Occipital lobe (tissue), 3 donors: ENCODE results near the gene CASP8AP2. TPM values are rescaled to one million over a fixed set of nuclear protein-coding genes. Genes with fewer than 3 reads are reported as not detected.
"Not testable (repeated sequence)": the region's sequence is repeated elsewhere in the genome, so short reads cannot be mapped to it uniquely, and the experiment has no call there.

Experiments
- DNase-seq: peaks from one replicate; lab custom pipeline; 2025; lab: John Stamatoyannopoulos, UW
- small RNA-seq: library from RNA; depleted of rRNA; stranded (forward); fragments of <200 nt; gene quantifications from one replicate; pipeline ENCODE3, GENCODE V24; 2014
- total RNA-seq: library from RNA; depleted of rRNA; stranded (reverse); fragments of >200 nt; gene quantifications from one replicate; pipeline ENCODE4 v1.2.3, GENCODE V29; 2014

Gene CASP8AP2
- total RNA-seq, 1 donor from 2014 or later = 55.4 TPM

DNA sequence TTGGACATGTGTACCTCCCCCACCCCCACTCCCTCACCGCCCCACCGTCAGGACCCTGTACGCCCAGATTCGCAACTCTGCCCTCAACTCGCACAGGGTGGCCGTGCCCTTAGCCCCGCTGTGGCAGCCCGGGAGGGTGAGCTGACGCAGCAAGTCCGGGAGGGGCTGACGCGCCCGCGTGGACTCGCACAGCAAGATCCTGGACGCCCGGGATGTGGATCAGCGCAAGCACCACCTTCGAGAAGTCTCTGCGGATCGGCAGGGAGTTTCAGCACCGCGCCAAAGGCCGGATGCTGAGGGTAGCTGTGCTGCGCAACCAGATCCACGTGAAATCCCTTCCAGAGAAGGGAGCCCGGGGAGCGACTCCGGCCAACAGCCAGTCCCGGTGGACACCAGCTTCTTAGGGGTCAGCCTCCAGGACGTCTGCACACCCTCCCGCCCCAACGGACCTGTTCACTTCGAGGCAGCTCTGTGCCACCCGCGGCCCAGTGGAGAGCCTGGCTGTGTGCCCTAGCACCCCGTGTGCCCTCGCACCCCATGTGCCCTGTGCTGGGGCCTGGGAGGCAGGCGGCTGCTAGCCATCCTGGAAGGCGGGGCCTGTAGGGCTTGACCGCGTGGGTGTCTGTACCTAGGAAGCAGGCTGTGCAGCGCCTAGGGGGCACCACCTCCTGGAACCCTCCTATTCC lies 57.9 kb downstream of the CASP8AP2 start:
- no peak for DNase-seq

DNA sequence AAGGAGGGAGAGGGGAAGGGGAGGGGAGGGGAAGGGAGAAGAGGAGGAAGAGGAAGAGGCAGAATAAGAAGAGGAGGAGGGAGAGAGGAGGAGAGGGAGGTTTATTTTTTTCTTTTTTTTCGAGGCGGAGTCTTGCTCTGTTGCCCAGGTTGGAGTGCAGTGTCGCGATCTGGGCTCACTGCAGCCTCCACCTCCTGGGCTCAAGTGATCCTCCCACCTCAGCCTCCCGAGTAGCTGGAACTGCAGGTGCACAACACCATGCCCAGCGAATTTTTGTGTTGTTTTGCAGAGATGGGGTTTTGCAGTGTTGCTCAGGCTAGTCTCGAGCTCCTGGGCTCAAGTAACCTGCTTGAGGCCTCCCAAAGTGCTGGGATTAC lies 58.4 kb downstream of the CASP8AP2 start:
- DNase-seq = no peak

DNA sequence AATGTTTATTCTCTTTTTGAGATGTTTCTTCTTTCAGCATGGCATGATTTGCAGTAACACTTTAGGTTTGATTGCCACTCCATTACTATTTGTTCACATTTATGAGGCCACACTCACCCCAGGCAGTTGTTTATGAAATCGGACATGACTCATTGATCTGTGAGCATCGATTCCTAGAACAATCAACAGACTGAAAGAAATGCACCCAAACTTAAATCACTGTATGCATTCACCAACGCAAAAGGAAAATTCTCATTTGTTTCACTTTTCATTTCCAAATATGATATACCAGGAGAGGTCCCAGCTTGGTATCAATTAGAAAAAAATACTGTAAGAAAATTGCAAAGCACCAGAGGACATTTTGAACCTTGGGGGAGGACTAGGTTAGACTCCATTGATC lies 59.2 kb downstream of the CASP8AP2 start:
- DNase-seq = no peak

DNA sequence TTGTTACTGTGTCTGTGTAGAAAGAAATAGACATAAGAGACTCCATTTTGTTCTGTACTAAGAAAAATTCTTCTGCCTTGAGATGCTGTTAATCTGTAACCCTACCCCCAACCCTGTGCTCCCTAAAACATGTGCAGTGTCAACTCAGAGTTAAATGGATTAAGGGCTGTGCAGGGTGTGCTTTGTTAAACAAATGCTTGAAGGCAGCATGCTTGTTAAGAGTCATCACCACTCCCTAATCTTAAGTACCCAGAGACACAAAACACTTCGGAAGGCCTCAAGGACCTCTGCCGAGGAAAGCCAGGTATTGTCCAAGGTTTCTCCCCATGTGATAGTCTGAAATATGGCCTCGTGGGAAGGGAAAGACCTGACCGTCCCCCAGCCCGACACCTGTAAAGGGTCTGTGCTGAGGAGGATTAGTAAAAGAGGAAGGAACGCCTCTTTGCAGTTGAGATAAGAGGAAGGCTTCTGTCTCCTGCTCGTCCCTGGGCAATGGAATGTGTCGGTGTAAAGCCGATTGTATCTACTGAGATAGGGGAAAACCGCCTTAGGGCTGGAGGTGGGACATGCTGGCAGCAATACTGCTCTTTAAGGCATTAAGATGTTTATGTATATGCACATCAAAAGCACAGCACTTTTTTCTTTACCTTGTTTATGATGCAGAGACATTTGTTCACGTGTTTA lies 61.3 kb downstream of the CASP8AP2 start:
- not testable (repeated sequence) for DNase-seq

DNA sequence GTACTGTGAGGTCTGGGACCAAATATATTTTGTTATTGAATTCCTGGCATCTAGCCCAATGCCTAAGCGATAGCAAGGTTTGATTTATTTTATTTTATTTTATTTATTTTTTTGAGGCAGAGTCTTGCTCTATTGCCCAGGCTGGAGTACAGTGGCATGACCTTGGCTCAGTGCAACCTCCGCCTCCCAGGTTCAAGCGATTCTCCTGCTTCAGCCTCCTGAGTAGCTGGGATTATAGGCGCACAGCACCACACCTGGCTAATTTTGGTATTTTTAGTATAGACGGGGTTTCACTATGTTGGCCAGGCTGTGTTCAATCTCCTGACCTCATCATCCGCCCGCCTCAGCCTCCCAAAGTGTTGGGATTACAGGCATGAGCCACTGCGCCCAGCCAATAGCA lies 62.9 kb downstream of the CASP8AP2 start:
- not testable (repeated sequence) for DNase-seq

DNA sequence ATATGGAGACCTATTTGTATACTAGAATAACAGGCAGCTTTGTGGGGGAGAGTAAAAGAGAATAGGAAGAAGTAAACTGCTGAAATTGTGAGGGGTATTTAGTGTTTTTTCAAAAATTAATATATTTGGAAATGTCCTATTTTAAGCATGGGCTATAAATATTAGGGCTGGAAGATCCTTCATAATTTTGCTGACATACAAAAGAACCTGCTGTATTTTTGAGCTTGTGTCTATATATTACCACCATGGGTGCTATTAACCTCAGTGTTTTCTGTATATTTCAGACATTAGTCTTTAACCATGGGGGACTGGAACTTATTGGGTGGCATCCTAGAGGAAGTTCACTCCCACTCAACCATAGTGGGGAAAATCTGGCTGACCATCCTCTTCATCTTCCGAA lies 64.5 kb downstream of the CASP8AP2 start, which contains the start of gene GJA10:
TSS of gene GJA10 (plus strand) at position 301 of the 400 bp plus-strand sequence. CDS start at position 301, 0 bp downstream.
- DNase-seq = no peak

DNA sequence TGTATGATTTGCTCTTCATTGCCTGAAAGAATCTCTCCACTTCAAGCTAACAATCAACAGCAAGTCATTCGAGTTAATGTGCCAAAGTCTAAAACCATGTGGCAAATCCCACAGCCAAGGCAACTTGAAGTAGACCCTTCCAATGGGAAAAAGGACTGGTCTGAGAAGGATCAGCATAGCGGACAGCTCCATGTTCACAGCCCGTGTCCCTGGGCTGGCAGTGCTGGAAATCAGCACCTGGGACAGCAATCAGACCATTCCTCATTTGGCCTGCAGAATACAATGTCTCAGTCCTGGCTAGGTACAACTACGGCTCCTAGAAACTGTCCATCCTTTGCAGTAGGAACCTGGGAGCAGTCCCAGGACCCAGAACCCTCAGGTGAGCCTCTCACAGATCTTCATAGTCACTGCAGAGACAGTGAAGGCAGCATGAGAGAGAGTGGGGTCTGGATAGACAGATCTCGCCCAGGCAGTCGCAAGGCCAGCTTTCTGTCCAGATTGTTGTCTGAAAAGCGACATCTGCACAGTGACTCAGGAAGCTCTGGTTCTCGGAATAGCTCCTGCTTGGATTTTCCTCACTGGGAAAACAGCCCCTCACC lies 65.7 kb downstream of the CASP8AP2 start:
- DNase-seq = no peak

DNA sequence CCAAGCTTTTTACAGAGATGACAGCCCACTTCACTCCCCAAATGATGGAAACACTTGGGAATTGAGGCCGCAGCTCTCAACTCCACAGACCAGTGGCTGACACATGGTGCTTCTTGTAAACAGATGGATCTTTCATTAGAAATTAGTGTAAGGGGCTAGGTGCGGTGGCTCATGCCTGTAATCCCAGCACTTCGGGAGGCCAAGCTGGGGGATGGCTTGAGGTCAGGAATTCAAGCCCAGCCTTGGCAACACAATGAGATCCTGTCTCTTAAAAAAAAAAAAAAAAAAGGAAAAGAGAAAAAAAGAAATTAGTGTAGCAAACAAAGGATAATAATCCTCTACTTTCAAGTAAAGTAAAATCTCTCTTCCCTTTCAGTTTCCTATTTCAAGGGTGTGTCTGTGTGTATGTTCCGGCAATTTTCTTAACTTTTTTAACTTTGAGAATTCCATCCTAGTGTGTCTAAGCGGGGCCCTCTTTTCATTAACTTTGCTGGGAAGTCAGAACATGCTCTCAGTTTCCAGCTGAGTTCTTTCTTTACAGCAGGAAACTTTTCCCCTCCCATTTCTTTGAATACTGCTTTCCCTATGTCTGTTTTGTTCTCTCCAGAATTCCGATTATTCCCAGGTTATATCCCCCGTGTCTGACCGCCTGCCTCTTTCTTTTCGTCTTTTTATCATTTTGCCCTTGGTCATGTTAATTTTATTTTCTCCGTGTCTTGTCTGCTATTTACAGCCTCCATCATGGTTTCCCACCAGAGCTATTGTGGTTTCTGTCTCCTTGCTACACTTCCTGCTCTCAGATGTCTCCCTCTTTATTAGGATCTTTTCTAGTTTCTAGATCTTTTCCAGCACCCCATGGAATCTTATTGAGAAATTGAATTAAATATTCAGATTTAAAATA lies 80.6 kb downstream of the CASP8AP2 start:
- not testable (repeated sequence) for DNase-seq

DNA sequence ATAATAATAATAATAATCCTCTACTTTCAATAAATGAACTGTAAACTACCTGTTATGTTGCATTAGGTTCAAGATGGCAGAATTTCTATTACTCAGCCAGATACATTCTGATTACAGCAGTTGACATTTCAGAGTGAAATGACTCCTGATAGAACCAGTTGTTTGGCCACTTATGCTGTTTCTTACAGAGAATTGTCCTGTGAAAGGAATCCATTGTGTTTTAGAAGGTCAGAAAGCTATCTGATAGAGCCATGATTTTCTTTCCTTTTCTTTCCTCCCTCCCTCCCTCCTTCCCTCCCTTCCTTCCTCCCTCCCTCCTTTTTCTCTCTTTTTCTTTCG lies 81.2 kb downstream of the CASP8AP2 start:
- DNase-seq = no peak

DNA sequence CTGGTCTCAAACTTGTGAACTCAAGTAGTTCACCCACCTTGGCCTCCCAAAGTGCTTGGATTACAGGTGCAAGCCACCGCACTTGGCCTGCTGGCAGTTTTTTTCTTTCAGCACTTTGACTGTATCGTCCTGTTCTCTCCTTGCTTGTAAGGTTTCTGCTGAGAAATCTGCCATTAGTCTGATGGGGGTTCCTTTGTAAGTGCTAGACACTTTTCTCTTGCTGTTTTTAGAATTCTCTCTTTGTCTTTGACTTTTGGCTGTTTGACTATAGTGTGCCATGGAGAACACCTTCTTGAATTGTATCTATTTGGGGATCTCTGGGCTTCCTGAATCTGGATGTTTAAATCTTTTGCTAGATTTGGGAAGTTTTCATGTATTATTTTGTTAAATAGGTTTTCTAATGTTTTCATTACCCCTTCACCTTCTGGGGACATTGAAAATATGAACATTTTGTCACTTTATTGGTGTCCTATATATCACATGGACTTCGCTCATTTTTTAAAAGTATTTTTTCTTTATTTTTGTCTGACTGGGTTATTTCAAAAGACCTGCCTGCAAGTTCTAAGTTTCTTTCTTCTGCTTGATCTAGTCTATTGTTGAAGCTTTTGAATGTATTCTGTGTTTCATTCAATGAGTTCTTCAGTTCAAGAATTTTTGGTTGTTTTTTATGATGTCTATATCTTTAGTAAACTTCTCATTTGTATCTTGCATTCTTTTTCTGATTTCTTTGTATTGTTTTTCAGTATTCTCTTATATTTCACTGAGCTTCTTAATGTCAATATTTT lies 86.6 kb downstream of the CASP8AP2 start:
- no peak for DNase-seq

DNA sequence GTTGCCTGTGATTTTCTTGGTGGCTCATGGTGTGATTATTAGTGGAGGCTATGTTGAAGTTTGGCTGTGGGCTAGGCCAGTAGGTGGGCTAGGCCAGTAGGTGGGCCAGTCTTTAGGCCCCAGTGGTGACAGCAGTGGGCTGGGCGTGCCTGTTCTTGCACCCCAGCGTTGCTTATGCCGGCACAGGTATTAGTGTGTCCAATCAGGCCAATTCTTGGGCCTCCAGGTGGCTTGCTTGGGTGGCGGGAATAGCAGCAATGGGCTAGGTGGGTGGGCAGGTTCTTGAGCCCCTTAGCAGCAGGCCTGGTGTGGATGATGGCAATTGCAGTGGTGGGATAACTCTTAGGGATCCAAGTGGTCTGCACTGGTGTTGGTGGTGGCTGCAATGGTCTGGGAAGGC lies 87.5 kb downstream of the CASP8AP2 start:
- DNase-seq = no peak

DNA sequence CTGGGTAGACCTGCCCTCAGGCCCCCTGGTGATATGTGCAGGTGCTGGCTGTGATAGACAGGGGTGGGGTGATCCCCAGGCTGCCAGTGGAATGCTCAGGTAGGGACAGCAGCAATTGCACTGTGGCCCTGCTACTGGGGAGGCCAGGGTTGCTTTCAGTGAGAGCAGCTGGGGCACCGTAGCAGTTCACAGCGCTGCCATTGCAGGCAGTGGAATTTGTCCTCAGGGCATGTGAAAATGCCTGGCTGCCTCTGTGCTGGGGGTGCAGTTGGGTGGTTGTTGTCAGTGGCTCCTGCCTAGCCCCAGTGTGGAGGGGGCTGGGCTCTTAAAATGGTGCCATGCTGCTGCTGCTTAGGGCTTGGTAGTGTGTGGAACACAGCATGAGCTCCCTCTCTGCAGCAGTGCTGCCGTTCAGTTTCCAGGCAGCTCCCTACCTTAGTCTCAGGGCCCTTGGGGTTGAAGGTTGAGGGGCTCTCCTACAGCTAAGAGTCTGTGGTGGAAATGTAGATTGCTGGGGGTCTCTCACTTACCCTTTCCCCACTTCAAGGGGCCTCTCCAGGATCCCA lies 88.2 kb downstream of the CASP8AP2 start:
- DNase-seq = no peak

Small RNA genes within 50 kb of the gene (small RNA-seq; reads per million reads assigned to genes)
- gene DNAJC19P6 (not detected), gene RF00019 (not detected)

Other genes with a start within 250 kb of the CASP8AP2 start
- 31.2 TPM for gene LYRM2, start 191.1 kb upstream of the CASP8AP2 start, total RNA-seq
- gene MDN1, start 10.1 kb upstream of the CASP8AP2 start, total RNA-seq = 34.8 TPM
- not detected for gene GJA10, start 64.6 kb downstream of the CASP8AP2 start, total RNA-seq